NT2/D1 (cell line): ENCODE results near the gene EXOC3L2.

Source experiments
- DNase-seq: peaks from one replicate; pipeline ENCODE4 v3.0.0-alpha.2; 2011; ENCODE audit warnings: low read depth, low spot score
- H3K27me3 ChIP-seq: 2 replicates; pipeline ENCODE4 v1.6.0; 2011; ENCODE audit warnings: mild to moderate bottlenecking; ENCODE audit not compliant: insufficient read length, insufficient read depth
- H3K36me3 ChIP-seq: 2 replicates; pipeline ENCODE4 v1.6.1; 2011; ENCODE audit warnings: mild to moderate bottlenecking, low read length, mixed read lengths; ENCODE audit not compliant: insufficient read depth, insufficient read length
- H3K4me1 ChIP-seq: 2 replicates; pipeline ENCODE4 v1.5.1; 2011; ENCODE audit not compliant: insufficient read depth, insufficient read length
- H3K4me3 ChIP-seq: 2 replicates; pipeline ENCODE4 v1.5.1; 2011; ENCODE audit warnings: low read depth; ENCODE audit not compliant: insufficient read length
- H3K9ac ChIP-seq: 2 replicates; pipeline ENCODE4 v1.6.0; 2011; ENCODE audit warnings: low read depth; ENCODE audit not compliant: insufficient read length
- H3K9me3 ChIP-seq: 2 replicates; pipeline ENCODE4 v1.5.1; 2011; ENCODE audit warnings: mild to moderate bottlenecking, low read length; ENCODE audit not compliant: insufficient read depth
- SUZ12 ChIP-seq: IDR thresholded peaks from 2 replicates; pipeline ENCODE4 v1.6.1; 2011; ENCODE audit not compliant: insufficient read length, insufficient read depth; ENCODE audit errors: extremely low read depth
- YY1 ChIP-seq: IDR thresholded peaks from 2 replicates; pipeline ENCODE4 v1.6.1; 2011; ENCODE audit not compliant: insufficient read length, insufficient read depth
- ZNF274 ChIP-seq: IDR thresholded peaks from 2 replicates; pipeline ENCODE4 v1.6.1; 2011; ENCODE audit warnings: mild to moderate bottlenecking, low read depth, low read length

The EXOC3L2 gene

DNA sequence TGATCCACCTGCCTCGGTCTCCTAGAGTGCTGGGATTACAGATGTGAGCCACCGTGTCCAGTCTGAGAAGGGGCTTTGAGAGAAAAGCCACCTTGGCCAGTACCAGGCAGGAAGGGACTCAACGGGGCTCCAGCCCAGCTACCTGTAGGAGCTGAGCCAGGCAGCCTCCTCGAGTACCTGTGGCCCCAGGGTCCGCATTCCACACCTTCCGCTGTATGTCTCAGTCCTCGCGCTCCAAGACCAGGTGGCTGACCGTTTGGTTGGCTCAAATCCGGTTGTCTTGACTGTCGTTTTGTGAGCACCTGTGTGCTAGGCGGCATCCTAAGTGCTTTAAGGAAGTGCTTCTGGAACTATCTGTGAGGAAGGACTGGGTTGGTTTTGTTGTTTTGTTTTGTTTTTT lies 22.1 kb upstream of the EXOC3L2 start:
- Histone ChIP-seq H3K36me3 (peaks cover 34% of the 10 kb centered on the region), H3K9me3 (no peaks in the 10 kb centered on the region), H3K4me3 (no peak overlapping the region), H3K27me3 (no peaks in the 10 kb centered on the region), H3K9ac (no peak overlapping the region), H3K4me1 (no peaks in the 10 kb centered on the region)
- DNase-seq = no peak
- TF ChIP-seq SUZ12 (no peak), YY1 (no peak), ZNF274 (no peak)

- Histone ChIP-seq H3K36me3 (peaks cover 22% of the 10 kb centered on the region), H3K9ac (no peak overlapping the region)
Measured at GRCh38 chr19:45265375-45265774, 20.2 kb upstream of the EXOC3L2 start.

DNA sequence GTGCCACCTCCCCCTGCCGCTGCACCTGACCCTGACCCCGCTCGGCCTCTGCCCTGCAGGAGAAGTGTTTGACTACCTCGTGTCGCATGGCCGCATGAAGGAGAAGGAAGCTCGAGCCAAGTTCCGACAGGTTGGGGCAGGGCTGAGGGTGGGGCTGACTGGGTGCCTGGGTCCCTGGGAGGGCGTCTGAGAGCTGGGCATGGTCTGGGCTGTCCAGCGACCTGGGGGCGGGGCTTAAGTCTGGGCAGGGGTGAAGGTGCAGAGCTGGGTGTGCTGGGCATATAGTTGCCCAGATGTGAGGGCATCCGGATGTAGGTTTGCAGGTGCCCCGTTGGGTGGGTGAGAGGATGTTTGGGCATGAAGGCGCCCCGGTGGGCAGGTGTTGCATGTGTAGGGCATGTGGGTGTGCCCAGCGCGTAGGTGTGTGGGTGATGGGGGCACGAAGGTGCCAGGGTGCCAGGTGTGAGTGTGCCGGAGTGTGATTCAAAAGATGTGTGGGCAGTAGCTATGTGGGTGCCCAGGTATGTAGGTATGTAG lies 19.6 kb upstream of the EXOC3L2 start:
- Histone ChIP-seq H3K4me1 (no peaks in the 10 kb centered on the region), H3K4me3 (no peak overlapping the region), H3K27me3 (no peaks in the 10 kb centered on the region), H3K36me3 (peaks cover 19% of the 10 kb centered on the region), H3K9ac (no peak overlapping the region), H3K9me3 (no peaks in the 10 kb centered on the region; the same call in 1 of the 2 replicates)
- no peak for TF ChIP-seq YY1
- TF ChIP-seq ZNF274 = no peak
- no peak for TF ChIP-seq SUZ12
- DNase-seq = no peak

More at GRCh38 chr19:45265375-45265774, 20.2 kb upstream of the EXOC3L2 start:
- no peaks in the 10 kb centered on the region for H3K27me3 ChIP-seq
- TF ChIP-seq YY1 (no peak), SUZ12 (no peak), ZNF274 (no peak)
- no peak for DNase-seq
- H3K4me1 ChIP-seq = no peaks in the 10 kb centered on the region
- H3K9me3 ChIP-seq = no peaks in the 10 kb centered on the region; the same call in 1 of the 2 replicates
- H3K4me3 ChIP-seq = no peak overlapping the region

- Histone ChIP-seq H3K9me3 (no peaks in the 10 kb centered on the region; the same call in 1 of the 2 replicates), H3K9ac (no peak overlapping the region), H3K4me1 (no peaks in the 10 kb centered on the region), H3K4me3 (no peak overlapping the region), H3K27me3 (no peaks in the 10 kb centered on the region), H3K36me3 (peaks cover 21% of the 10 kb centered on the region)
- DNase-seq = no peak
- TF ChIP-seq ZNF274 (no peak), YY1 (no peak), SUZ12 (no peak)
Measured at GRCh38 chr19:45263013-45263412, 17.8 kb upstream of the EXOC3L2 start.

DNA sequence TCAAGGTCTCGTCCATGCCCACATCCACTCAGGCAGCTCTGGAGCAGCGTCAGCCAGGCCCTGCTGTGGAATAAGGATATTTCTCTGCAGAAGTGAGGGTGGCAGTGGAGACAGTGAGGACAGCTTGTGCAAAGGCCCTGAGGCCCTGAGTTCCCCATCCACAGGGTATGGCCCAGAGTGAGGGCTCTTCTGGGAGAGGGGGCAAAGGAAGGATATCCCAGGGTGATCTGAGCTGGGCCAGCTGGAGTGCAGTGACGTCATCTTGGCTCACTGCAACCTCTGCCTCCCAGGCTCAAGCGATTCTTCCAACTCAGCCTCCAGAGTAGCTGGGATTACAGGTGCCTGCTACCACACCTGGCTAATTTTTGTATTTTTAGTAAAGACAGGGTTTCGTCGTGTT lies 17.4 kb upstream of the EXOC3L2 start:
- no peaks in the 10 kb centered on the region for H3K4me1 ChIP-seq
- H3K9ac ChIP-seq = no peak overlapping the region
- no peaks in the 10 kb centered on the region; the same call in 1 of the 2 replicates for H3K9me3 ChIP-seq
- no peak for DNase-seq
- no peak overlapping the region for H3K4me3 ChIP-seq
- TF ChIP-seq ZNF274 (no peak), YY1 (no peak), SUZ12 (no peak)
- H3K36me3 ChIP-seq = peaks cover 21% of the 10 kb centered on the region
- H3K27me3 ChIP-seq = no peaks in the 10 kb centered on the region

- Histone ChIP-seq H3K4me3 (no peak overlapping the region), H3K9me3 (no peaks in the 10 kb centered on the region; the same call in 1 of the 2 replicates), H3K9ac (no peak overlapping the region), H3K4me1 (peaks cover 8% of the 10 kb centered on the region), H3K27me3 (no peaks in the 10 kb centered on the region), H3K36me3 (peaks cover 10% of the 10 kb centered on the region)
- no peak for TF ChIP-seq YY1
- no peak for TF ChIP-seq ZNF274
- no peak for TF ChIP-seq SUZ12
- DNase-seq = no peak
Measured at GRCh38 chr19:45258862-45259261, 13.7 kb upstream of the EXOC3L2 start.

DNA sequence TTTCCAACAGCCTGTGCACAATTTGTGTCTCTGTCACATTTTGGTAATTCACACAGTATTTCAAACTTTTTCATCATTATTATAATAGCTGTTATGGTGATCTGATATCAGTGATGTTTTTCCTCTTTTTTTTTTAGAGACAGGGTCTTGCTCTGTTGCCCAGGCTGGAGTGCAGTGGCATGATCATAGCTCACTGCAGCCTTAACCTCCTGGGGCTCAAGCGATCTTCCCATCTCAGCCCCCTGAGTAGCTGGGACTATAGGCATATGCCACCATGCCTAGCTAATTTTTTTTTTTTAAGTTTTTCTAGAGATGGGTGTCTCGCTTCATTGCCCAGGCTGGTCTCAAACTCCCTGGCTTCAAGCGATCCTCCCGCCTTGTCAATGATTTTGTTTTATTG lies 11.6 kb upstream of the EXOC3L2 start:
- H3K27me3 ChIP-seq = no peaks in the 10 kb centered on the region
- TF ChIP-seq YY1 = no peak
- no peak overlapping the region for H3K4me3 ChIP-seq
- H3K9me3 ChIP-seq = no peaks in the 10 kb centered on the region; the same call in 1 of the 2 replicates
- peaks cover 18% of the 10 kb centered on the region for H3K36me3 ChIP-seq
- H3K9ac ChIP-seq = no peak overlapping the region
- H3K4me1 ChIP-seq = peaks cover 14% of the 10 kb centered on the region
- DNase-seq = no peak
